H9 (cell line): ENCODE results near the gene IRF7. TPM values are rescaled to one million over a fixed set of nuclear protein-coding genes. Genes with fewer than 3 reads are reported as not detected.

ENCODE experiments used
- DNase-seq: peaks from one replicate; pipeline ENCODE4 v3.0.0-alpha.2; 2017
- H2AFZ ChIP-seq: one replicate; pipeline ENCODE4 v1.6.1; 2013; ENCODE audit warnings: mild to moderate bottlenecking, low read length, control low read depth, moderate library complexity
- H2AK5ac ChIP-seq: 2 replicates; pipeline ENCODE4 v1.6.1; 2013; ENCODE audit warnings: low read length, control low read depth, mixed read lengths; ENCODE audit not compliant: insufficient read length
- H2BK120ac ChIP-seq: one replicate; pipeline ENCODE4 v1.6.1; 2013; ENCODE audit warnings: low read depth, mild to moderate bottlenecking, low read length, control low read depth, inconsistent platforms; ENCODE audit not compliant: poor library complexity, severe bottlenecking
- H2BK12ac ChIP-seq: 2 replicates; pipeline ENCODE4 v1.6.1; 2013; ENCODE audit warnings: low read length, control low read depth, mixed read lengths, low read depth; ENCODE audit not compliant: insufficient read length
- H2BK15ac ChIP-seq: 2 replicates; pipeline ENCODE4 v1.6.1; 2013; ENCODE audit warnings: low read depth, low read length, control low read depth
- H2BK20ac ChIP-seq: one replicate; pipeline ENCODE4 v1.6.1; 2013; ENCODE audit warnings: low read depth, mild to moderate bottlenecking, low read length, control low read depth, inconsistent platforms; ENCODE audit not compliant: poor library complexity, severe bottlenecking
- H2BK5ac ChIP-seq: 2 replicates; pipeline ENCODE4 v1.6.1; 2013; ENCODE audit warnings: low read length, control low read depth, mixed read lengths; ENCODE audit not compliant: insufficient read length
- H3K14ac ChIP-seq: 2 replicates; pipeline ENCODE4 v1.6.1; 2013; ENCODE audit warnings: low read length, control low read depth; ENCODE audit not compliant: insufficient read depth
- H3K18ac ChIP-seq: 2 replicates; pipeline ENCODE4 v1.6.1; 2013; ENCODE audit warnings: low read depth, mild to moderate bottlenecking, mixed read lengths, low read length, control low read depth; ENCODE audit not compliant: insufficient read length
- H3K23ac ChIP-seq: 2 replicates; pipeline ENCODE4 v1.6.1; 2013; ENCODE audit warnings: low read length, control low read depth, mixed read lengths, low read depth; ENCODE audit not compliant: insufficient read length
- H3K23me2 ChIP-seq: 2 replicates; pipeline ENCODE4 v1.6.1; 2013; ENCODE audit warnings: low read depth, mild to moderate bottlenecking, mixed read lengths, low read length, control low read depth; ENCODE audit not compliant: insufficient read length, poor library complexity, severe bottlenecking
- H3K27ac ChIP-seq: 2 replicates; pipeline ENCODE4 v1.5.1; 2013; ENCODE audit warnings: low read length, control low read depth, mixed read lengths, low read depth; ENCODE audit not compliant: insufficient read length
- H3K27me3 ChIP-seq: 2 replicates; pipeline ENCODE4 v1.6.1; 2013; ENCODE audit warnings: low read length, control low read depth, inconsistent platforms; ENCODE audit not compliant: insufficient read depth
- H3K4ac ChIP-seq: 2 replicates; pipeline ENCODE4 v1.6.1; 2013; ENCODE audit warnings: low read depth, mild to moderate bottlenecking, control low read depth, inconsistent platforms, low read length, moderate library complexity
- H3K4me1 ChIP-seq: 2 replicates; pipeline ENCODE4 v1.6.1; 2013; ENCODE audit warnings: low read length, control low read depth, inconsistent platforms; ENCODE audit not compliant: insufficient read depth
- H3K4me2 ChIP-seq: 2 replicates; pipeline ENCODE4 v1.6.1; 2013; ENCODE audit warnings: low read length, control low read depth, mixed read lengths; ENCODE audit not compliant: insufficient read length, insufficient read depth
- H3K56ac ChIP-seq: 2 replicates; pipeline ENCODE4 v1.6.1; 2013; ENCODE audit warnings: low read depth, mild to moderate bottlenecking, mixed read lengths, low read length, control low read depth; ENCODE audit not compliant: insufficient read length
- H3K79me1 ChIP-seq: 2 replicates; pipeline ENCODE4 v1.6.1; 2013; ENCODE audit warnings: low read depth, mild to moderate bottlenecking, moderate library complexity, low read length, control low read depth, inconsistent platforms; ENCODE audit not compliant: insufficient read depth, poor library complexity, severe bottlenecking
- H3K79me2 ChIP-seq: 2 replicates; pipeline ENCODE4 v1.6.1; 2013; ENCODE audit warnings: low read length, control low read depth, inconsistent platforms; ENCODE audit not compliant: insufficient read depth
- H3K9ac ChIP-seq: 2 replicates; pipeline ENCODE4 v1.6.1; 2013; ENCODE audit warnings: low read length, control low read depth, mixed read lengths; ENCODE audit not compliant: insufficient read length; ENCODE audit errors: extremely low read depth
- H3K9me3 ChIP-seq: one replicate; pipeline ENCODE4 v1.6.1; 2013; ENCODE audit warnings: low read depth, low read length, inconsistent platforms; ENCODE audit not compliant: control insufficient read depth
- H3T11ph ChIP-seq: one replicate; pipeline ENCODE4 v1.6.1; 2013; ENCODE audit warnings: mild to moderate bottlenecking, low read length, control low read depth, inconsistent platforms
- H4K20me1 ChIP-seq: one replicate; pipeline ENCODE4 v1.6.1; 2013; ENCODE audit not compliant: control insufficient read depth, insufficient read length, insufficient read depth
- H4K5ac ChIP-seq: 2 replicates; pipeline ENCODE4 v1.6.1; 2013; ENCODE audit warnings: low read depth, mild to moderate bottlenecking, mixed read lengths, low read length, control low read depth; ENCODE audit not compliant: insufficient read length
- H4K8ac ChIP-seq: replicated peaks from 2 replicates; pipeline ENCODE4 v1.6.1; 2013; ENCODE audit warnings: low read length, control low read depth, mixed read lengths, low read depth; ENCODE audit not compliant: insufficient read length
- H4K91ac ChIP-seq: 2 replicates; pipeline ENCODE4 v1.6.1; 2013; ENCODE audit warnings: low read depth, mild to moderate bottlenecking, moderate library complexity, mixed read lengths, low read length, control low read depth; ENCODE audit not compliant: insufficient read length
- H3K27ac Mint-ChIP-seq, 3 experiments: 2 replicates in 2 of 3; 3 replicates in 1 of 3; pipeline ENCODE4 v1.8.0; 2020 to 2021; ENCODE audit warnings: mixed read lengths in 3 of 3, mild to moderate bottlenecking in 1 of 3, moderate library complexity in 1 of 3
- H3K27me3 Mint-ChIP-seq: 2 replicates; pipeline ENCODE4 v1.8.0; 2021; ENCODE audit warnings: low read depth, mild to moderate bottlenecking, moderate library complexity, mixed read lengths
- H3K36me3 Mint-ChIP-seq, 3 experiments: 2 replicates in 2 of 3; 3 replicates in 1 of 3; pipeline ENCODE4 v1.8.0; 2020 to 2021; ENCODE audit warnings: low read depth in 3 of 3, mixed read lengths in 3 of 3; ENCODE audit not compliant: insufficient read depth in 1 of 3
- H3K4me1 Mint-ChIP-seq, 2 experiments: 2 replicates each; pipeline ENCODE4 v1.8.0; 2020; ENCODE audit warnings: mixed read lengths in 2 of 2
- H3K4me3 Mint-ChIP-seq, 2 experiments: 2 replicates in 1 of 2; 3 replicates in 1 of 2; pipeline ENCODE4 v1.8.0; 2020 to 2021; ENCODE audit warnings: mild to moderate bottlenecking in 2 of 2, mixed read lengths in 2 of 2, moderate library complexity in 1 of 2
- H3K9me3 Mint-ChIP-seq, 2 experiments: 2 replicates in 1 of 2; 3 replicates in 1 of 2; pipeline ENCODE4 v1.8.0; 2020; ENCODE audit warnings: mild to moderate bottlenecking in 2 of 2, mixed read lengths in 2 of 2, moderate library complexity in 1 of 2
- WGBS: extraction: QIAGEN DNeasy Blood & Tissue Kit; methylation state at CpG from one replicate; pipeline ENCODE4 v1.1.7; 2013; ENCODE audit warnings: missing lambda C conversion rate, low lambda C conversion rate, mixed read lengths; ENCODE audit not compliant: insufficient read length; ENCODE audit errors: extremely low coverage; 5-methylcytosine and 5-hydroxymethylcytosine counted together
- total RNA-seq: library from RNA; stranded (reverse); gene quantifications from 2 replicates; pipeline ENCODE4 v1.2.1, GENCODE V29; 2021
- TF ChIP-seq, protein P1 (sequence below): fragments of 200-600 bp; sonication (generic); conservative IDR thresholded peaks from 3 replicates; pipeline ENCODE4 v1.8.0; 2021; ENCODE audit warnings: antibody characterized with exemption, mild to moderate bottlenecking

Gene IRF7
- total RNA-seq, 1 experiment from 2014 or later: 9.8 TPM

- Histone ChIP-seq H4K91ac (no peak overlapping the region), H3K79me2 (peaks cover 42% of the 10 kb centered on the region; the same call in 1 of the 2 replicates), H3K18ac (no peak overlapping the region), H2BK15ac (no peak overlapping the region), H4K20me1 (peaks cover 3% of the 10 kb centered on the region), H4K5ac (no peak overlapping the region), H3K79me1 (peaks cover 14% of the 10 kb centered on the region), H3K27me3 (no peaks in the 10 kb centered on the region), H2AK5ac (no peak overlapping the region), H3T11ph (no peak overlapping the region), H3K4ac (no peak overlapping the region), H2BK12ac (no peak overlapping the region), H2AFZ (no peak overlapping the region), H3K56ac (no peak overlapping the region), H3K9ac (no peak overlapping the region), H4K8ac (no peak overlapping the region), H3K4me2 (no peak overlapping the region), H3K14ac (no peak overlapping the region), H3K23ac (no peak overlapping the region), H2BK5ac (no peak overlapping the region), H2BK120ac (no peak overlapping the region), H3K27ac (no peak overlapping the region), H3K9me3 (no peaks in the 10 kb centered on the region), H3K23me2 (peaks cover 7% of the 10 kb centered on the region), H2BK20ac (no peak overlapping the region), H3K4me1 (no peaks in the 10 kb centered on the region)
- Mint-ChIP-seq H3K4me3 (no peak overlapping the region), H3K36me3 (peaks cover 16 to 47% (median 41%) of the 10 kb centered on the region in 3 experiments; a peak in 6 of 7 replicates), H3K4me1 (peaks cover 11 to 15% of the 10 kb centered on the region in 2 experiments; a peak in 3 of 4 replicates), H3K27me3 (no peaks in the 10 kb centered on the region), H3K27ac (no peak overlapping the region), H3K9me3 (no peaks in the 10 kb centered on the region)
- no peak for DNase-seq
- no CpG with 5 or more reads among the region's 17 CpGs for WGBS
- TF ChIP-seq, protein P1, sequence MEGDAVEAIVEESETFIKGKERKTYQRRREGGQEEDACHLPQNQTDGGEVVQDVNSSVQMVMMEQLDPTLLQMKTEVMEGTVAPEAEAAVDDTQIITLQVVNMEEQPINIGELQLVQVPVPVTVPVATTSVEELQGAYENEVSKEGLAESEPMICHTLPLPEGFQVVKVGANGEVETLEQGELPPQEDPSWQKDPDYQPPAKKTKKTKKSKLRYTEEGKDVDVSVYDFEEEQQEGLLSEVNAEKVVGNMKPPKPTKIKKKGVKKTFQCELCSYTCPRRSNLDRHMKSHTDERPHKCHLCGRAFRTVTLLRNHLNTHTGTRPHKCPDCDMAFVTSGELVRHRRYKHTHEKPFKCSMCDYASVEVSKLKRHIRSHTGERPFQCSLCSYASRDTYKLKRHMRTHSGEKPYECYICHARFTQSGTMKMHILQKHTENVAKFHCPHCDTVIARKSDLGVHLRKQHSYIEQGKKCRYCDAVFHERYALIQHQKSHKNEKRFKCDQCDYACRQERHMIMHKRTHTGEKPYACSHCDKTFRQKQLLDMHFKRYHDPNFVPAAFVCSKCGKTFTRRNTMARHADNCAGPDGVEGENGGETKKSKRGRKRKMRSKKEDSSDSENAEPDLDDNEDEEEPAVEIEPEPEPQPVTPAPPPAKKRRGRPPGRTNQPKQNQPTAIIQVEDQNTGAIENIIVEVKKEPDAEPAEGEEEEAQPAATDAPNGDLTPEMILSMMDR: no peak
Observed at GRCh38 chr11:581752-582151, 34.0 kb downstream of the IRF7 start.
